CD4-positive, alpha-beta T cell treated with Interleukin-2 at 100 ng/mL for 4 hours (primary cell): Measurements from ENCODE around the gene S100A8.
"Not testable (repeated sequence)": the region's sequence is repeated elsewhere in the genome, so short reads cannot be mapped to it uniquely, and the experiment has no call there.

Experiments used
- DNase-seq: peaks from one replicate; pipeline ENCODE4 v3.0.0-alpha.2; 2020; ENCODE audit warnings: low spot score

Gene S100A8

DNA sequence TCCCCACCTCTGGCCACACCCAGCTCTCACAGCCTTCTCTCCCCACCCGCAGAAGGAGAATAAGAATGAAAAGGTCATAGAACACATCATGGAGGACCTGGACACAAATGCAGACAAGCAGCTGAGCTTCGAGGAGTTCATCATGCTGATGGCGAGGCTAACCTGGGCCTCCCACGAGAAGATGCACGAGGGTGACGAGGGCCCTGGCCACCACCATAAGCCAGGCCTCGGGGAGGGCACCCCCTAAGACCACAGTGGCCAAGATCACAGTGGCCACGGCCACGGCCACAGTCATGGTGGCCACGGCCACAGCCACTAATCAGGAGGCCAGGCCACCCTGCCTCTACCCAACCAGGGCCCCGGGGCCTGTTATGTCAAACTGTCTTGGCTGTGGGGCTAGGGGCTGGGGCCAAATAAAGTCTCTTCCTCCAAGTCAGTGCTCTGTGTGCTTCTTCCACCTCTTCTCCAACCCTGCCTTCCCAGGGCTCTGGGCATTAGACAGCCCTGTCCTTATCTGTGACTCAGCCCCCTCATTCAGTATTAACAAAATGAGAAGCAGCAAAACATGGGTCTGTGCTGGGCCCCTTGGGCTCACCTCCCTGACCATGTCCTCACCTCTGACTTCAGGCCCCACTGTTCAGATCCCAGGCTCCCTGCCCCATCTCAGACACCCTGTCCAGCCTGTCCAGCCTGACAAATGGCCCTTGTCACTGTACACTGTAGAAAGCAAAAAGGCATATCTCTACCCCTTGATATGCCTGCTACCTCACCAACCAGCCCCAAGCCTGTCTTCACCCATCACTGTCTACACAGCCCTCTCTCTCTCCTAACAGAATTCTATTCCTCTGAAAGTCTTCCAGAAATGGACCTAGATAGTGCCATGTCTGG is 30.0 kb downstream of the S100A8 start:
- DNase-seq: no peak

DNA sequence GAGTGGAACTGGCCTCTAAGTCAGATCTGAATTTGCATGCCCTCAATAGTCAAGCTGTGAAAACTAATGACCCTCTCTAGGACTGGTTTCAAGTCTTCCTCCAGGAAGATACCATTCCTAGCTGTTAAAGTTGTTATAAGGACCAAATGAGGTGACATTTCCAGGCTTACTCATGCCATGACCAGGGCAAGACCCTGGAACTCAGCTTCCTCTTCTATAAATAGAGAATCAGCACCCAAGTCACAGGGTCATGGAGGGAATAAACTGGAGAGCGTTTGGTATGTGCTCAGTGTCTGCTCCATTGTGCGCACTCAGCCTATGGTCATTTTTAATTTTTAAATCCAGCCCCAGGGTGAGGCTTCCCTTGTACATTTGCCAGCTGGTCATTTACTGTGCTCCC is 30.7 kb downstream of the S100A8 start:
- DNase-seq: no peak

DNA sequence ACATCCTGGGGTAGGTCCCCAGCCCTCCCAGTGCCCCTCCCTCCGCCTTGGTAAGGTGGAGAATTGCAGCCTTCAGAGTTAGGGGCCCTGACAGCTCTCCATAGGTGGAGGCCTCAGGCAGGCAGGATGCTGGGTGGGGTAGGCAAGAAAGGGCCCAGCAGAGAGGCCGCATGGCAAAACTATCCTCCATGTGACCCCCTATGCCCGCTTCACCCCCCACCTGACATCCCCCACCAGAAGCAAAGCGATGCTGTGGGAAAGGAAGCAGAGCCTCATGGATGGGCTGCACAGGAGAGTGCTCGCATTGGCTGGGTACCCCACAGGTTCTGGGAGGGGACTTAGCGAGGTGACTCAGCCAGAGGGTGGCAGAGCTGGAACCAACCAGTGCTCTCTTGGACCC is 31.6 kb downstream of the S100A8 start:
- DNase-seq: no peak

DNA sequence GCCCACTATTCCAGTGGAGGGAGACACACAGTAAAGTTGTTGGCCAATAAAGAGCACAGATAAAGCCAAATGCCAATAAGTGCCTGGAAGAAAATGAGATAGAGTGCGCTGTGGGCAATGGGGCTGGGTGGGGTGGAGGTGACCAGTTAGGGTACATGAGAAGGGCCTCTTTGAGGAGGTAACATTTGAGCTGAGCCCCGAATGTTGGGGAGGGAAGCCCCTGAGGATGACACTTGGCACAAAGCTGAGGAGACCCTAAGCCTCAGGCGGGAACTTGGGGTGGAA is 32.2 kb downstream of the S100A8 start:
- no peak for DNase-seq

DNA sequence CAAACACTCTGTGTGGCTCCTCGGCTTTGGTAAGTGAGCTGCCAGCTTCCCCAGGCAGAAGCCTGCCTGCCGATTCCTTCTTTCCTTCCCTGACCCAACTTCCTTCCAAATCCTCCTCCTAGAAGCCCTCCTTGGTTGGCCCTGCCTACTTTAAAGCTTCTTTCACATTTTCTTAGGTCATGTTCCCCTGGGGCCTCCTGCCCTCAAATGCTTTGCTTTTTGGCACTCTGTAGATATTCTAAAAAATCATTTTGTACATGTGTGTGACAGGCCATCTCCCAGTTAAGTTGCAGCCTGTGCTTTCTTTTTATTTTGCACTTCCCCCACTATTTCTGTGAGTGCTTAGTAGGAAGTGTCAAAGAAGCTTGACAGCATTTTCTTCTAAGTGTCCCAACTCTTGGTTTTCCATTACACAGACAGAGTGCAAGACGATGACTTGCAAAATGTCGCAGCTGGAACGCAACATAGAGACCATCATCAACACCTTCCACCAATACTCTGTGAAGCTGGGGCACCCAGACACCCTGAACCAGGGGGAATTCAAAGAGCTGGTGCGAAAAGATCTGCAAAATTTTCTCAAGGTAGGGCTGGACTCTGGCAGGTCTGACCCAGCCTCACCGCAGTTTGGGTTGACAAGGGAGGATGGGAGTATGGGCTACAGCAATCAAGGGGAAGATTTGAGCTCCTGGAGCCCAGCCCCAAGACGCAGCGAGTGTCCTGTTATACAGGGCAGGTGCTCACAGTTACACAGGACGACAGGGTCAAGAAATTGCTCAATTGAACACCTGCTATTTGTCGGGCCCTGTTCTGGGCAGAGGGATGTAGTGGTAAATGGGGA is 32.8 kb downstream of the S100A8 start, which contains the start of gene S100A9:
TSS of gene S100A9 (plus strand) at position 2 of the 838 bp plus-strand sequence. CDS start at position 432, 430 bp downstream.
- DNase-seq: no peak

DNA sequence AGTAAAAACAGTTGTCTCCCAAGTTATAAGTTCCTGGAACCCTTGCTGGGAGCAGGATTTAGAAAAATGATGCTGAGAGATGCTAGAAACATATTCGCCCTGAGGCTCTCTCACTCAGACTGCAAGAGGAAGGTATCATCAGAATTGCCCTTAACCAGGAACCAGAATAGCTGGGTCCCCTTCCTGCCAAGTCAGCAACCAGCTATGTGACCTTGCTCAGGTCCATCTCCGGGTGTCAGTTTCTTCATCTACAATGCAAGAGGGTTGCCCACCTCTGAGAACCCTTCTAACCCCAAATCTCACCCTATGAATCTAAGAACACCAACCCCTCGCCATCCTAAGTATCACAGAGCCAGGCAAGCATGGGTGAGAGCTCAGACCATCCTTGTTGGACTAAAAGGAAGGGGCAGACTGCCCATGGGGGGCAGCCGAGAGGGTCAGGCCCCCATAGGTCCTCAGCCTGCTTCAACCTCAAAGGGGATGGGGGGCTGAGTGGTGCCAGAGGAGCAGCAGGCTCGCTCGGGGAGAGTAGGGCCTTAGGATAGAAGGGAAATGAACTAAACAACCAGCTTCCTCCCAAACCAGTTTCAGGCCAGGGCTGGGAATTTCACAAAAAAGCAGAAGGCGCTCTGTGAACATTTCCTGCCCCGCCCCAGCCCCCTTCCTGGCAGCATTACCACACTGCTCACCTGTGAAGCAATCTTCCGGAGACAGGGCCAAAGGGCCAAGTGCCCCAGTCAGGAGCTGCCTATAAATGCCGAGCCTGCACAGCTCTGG is 33.6 kb downstream of the S100A8 start:
- DNase-seq: no peak

DNA sequence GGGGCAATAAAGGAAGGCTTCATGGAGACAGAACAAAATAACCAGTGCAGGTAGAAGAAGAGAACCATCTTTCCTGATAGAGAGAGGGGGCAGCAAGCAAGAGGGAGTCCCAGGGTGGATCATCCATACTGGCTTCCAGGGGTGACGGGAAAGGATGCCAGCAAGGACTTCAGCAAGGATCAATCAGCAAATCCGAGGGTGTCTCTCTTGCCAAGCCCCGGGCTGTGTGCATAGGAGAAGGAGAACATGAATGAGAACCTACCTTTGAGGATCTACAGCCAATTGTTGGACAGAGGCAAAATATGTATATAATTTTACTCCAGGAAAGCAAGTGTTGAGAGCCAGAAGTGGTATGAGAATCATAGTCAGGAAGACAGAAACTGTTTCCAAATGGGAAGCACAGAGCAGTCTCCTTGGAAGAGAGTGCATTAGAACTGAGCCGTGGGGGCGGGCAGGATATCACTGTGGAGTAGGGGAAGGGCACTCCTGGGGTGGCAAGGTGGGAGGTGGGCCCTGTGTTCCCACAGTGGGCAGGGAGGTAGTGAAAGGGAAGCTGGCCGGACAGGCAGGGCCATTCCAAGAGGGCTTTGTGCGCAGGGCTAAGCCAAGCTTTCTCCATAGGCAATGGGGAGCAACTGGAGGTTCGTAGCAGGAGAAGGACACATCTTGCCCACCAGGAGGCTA is 34.3 kb downstream of the S100A8 start:
- DNase-seq: no peak

DNA sequence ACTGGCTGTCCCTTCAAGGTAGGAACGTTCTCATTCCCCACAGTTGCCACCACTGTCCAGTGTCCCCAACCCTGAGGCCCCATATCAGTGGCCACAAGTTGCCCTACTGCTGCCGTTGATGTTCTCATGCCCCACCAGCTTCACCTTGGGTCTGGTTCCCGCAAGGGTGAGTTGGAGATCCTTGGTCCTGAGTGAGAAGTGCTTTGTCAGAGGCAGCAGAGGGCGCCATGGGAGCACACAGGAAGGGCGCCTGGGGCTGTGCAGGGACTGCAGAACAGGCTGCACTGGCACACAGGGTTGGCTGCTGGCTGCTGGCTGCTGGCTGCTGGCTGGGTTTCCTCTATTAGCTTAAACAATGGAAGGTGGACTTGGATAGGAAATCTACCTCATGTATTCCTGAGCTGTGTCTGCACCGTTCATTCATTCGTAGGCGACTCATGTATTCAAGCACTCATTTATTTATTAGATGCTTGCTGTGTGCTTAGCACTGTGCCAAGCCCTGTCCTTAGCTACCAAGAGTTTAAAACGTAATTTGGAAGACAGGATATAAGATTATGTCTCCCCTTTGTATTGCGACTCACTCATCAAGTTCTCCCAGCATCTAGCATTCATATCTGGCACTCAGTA is 35.3 kb downstream of the S100A8 start:
- peak; percentile 26 for DNase-seq

DNA sequence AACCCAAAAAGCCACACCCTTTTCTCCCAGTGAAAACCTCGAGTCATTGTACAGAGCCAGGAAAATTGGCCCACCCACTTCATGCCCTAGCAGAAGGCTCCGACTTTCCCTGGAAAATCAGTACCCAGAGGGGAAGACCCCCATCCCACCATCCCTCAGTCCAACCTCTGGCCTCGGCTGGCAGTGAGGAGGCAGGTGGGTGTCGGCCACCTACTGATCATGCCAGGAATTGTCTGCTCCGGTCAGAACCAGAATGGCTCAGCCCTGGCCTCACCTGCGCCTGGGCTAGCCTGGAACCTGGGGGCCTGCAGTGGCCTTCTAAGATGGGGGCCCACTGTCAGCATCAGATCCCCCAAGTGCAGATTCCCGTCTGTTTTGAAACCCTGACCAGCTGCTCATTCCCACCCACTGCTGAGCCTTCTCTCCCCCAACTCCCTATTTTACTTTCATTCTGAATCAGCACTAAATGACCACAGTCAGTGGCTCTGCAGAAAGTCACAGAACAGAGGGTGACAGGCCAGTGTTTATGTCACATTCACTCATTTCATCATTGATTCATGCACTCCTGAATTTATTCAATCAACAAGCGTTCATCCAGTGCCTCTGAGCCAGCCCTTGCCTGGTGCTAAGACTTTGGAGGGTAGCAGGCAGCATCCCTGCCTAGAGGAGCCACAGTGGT is 36.2 kb downstream of the S100A8 start:
- DNase-seq: no peak

DNA sequence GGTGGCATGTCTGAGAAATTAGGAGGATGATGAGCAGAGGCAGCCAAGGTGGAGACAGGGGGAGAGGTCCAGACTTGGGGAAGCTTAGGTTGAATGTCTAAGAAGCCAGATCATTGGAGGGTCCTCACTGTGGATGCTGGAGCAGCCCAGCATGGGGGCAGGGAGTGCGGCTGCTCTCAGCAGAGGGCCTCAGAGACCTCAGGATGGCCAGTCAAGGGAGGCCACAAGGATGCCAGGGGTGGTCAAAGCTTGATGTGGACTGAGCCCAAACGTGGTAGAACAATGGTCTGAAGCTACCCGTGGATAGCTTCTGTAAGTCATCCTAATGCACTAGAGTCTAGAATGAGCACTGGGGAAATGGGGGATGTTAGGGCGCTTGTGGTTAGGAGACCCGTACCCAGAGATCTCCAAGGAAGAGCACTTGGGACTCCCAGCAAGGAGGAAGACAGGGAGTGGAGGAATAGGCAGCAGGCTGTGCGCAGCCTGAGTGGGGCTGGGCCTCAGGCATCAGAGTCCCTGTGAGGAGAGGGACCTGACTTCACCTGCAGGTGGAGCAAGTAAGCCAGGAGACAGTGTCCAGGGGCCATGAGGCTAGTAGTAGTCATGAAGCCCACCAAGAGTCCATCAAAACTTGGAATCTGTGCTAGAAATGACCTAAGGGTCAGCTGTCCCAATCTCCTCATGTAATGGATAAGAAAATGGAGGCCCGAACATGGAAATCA is 37.5 kb downstream of the S100A8 start:
- no peak for DNase-seq

DNA sequence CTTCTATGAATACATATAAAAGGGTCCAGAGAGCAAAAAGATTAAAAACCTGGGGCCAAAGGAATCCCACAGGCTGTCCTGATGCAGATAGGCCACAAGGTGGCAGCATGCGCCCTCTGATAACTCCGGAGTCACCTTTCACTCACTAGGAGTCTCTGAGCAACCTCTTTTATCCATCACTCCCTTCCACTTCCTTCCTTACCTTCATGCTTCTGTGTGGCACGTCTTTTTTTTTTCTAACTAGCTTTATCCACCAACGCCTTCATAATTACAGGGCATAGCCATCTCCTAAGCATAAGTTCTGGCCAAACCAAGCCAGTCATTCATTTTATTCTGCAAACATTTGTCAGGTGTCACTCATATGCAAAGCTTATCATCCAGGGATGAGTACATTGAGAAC is 38.4 kb downstream of the S100A8 start:
- DNase-seq: peak; percentile 63

DNA sequence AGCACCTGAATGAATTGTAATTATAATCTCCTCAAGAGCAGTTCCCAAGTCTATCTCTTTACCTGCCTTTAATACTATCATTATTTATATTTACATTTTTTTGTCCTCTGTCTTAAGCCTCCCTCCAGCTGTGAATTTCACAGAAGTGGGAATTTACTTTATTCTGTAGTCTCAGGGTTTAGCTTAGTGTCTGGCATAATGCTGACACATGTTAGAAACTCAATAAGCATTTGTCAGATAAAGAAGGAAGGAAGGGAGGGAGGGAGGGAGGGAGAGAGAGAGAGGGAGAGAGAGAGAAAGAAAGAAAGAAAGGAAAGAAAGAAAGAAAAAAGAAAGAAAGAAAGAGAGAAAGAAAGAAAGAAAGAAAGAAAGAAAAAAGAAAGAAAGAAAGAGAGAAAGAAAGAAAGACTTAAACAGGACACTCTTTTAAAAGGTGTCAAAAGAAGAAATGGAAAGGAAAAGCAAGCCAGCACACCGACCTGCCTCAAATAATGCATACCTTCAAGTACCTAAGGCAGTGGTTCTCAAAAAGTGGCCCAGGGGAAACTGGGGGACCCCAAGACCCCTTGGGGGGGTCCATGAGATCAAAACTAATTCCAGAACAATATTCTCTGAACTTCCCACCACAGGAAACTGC is 40.4 kb downstream of the S100A8 start:
- no peak for DNase-seq

DNA sequence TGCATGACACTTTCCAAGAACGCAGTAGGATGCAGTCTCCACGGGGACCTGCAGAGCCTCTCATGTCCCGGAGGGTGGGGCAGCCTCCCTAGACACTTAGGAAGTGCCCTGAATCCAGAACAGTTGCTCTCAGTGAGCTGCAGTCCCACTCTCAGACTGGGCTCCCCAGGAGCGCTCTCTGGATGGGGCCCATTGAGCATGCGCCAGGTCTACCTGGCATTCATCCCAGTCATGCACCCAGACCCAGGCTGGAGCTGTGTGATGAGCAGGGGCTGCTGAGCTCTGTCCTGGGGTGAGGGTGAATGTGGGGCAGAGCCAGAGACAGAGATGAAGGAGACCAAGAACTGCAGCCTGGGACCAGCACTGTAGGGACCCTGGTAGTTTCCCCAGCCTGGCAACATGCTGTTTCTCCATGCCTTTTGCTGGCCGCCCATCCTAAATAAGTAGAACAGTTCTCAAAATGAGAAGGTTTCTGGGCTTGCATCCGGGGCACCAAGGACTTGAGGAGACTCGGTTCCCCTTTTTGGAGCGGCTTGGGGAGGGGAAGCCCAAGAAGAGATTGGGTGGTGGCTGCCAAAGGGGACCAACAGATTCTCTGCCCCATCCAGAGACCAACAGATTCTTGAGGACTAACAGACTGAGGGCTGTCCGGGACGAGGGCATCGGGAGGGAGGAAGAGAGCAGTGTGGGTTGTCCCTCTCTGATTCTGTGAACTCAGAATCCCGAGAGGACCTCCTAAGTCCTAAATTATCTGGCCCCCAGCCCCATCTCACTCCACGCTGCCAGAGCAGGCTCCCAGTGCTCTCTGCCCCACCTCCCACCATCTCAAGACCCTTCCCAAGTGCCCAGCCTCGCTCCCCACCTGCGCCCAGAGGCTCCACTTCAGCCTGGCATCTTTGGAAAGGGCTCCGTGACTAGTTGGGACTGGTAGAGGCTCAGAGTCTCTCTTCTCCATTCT is 41.2 kb downstream of the S100A8 start:
- no peak for DNase-seq

DNA sequence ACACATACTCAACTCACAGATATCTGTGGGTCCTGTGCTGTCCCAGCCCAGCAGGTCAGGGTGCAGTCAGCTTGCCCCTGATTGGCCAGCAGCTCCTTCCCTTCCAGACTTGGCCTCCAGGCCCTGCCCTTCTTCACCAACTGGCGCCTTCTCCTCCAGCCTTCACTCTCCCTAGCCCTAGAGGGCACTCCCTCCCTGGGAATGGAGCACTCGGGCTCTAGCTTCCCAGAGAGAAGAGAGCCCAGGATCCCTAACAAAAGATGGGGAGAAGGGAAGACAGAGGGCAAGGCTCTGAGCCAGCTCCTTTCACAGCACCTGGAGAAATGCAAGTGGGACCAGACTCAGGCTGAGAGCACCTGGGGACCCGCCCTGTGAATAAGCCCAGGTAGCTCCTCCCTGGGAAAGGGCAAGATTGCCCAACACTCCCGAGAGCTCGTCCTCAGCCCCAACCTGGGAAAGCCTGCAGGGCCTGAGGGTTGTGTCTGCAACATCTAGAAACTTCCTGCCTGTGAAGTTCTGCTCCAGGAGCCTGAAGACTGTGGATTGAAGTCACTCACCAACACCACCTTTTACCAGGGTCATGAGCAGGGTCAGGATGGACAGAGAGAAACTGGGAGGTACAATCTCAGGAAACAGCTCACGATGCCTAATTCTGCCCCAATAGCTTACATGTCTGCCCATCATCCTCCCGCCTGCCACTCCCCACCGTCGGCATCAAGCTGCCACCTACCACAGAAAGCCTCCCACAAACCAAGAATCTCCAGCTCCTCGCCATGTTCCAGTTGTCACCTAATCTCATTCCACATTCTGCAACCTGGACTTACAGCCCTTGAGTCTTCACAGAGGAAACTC is 42.1 kb downstream of the S100A8 start, which contains the start of gene PGLYRP4:
TSS of gene PGLYRP4 (minus strand) at position 331 of the 852 bp plus-strand sequence. CDS start 909 bp downstream, outside the sequence.
- no peak for DNase-seq

DNA sequence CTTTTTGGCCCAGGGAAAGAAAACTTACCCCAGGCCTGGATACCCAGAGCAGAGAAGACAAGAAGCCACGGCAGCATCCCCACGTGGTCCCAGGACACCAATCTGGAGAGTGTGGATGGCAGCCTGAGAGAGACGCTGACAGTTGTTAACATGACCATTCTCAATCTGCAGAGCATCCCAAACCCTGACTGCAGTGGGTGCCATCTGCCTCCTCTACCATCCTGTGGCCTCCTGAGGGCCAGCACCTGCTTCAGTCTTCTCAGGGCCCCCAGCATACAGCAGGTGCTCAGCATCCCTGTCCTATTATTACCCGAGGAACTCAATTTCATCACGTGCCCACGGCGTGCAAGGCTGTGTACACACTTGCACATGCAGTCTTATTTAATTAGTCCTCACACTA is 43.0 kb downstream of the S100A8 start:
- no peak for DNase-seq

DNA sequence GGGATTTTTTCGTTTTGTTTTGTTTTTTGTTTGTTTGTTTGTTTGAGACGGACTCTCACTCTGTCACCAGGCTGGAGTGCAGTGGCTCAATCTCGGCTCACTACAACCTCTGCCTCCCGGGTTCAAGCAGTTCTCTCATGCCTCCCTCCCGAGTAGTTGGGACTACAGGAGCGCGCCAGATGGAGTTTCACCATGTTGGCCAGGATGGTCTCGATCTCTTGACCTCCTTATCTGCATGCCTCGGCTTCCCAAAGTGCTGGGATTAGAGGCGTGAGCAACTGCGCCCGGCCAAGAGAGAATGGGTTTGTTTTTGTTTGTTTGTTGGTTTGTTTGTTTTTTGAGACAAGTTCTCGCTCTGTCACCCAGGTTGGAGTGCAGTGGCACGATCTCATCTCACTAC is 43.8 kb downstream of the S100A8 start:
- not testable (repeated sequence) for DNase-seq

DNA sequence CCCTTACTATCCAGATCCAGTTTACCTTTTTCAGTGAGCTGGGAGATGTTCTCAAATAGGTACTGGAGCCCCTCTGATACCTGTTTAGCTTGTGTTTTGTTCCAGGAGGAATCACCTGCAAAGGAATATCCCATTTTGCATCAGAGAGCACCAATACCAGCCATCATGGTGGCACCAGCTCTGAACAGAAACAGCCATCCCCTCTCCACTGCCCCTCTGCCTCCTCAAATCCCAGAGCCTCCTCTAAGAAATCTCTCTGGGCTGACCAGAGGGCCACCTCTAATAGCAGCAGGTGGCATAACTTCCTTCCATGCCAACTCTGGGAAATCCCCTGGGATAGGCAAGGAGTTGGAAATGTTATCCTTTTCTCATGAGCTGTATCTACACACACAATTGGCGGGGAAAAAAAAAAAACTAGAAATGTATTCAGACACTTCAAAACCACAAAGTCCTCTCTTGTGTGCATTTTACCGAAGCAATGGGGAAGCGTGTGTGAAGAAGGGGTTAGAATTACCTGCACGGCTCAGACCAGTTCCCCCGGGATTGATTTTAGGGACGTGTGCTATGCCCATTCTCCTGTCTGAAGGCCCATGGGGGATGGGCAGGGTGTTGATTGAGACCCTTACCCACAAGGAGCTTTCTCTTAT is 44.7 kb downstream of the S100A8 start:
- no peak for DNase-seq
